PC-3 (cell line): Measurements from ENCODE around the gene BEX5.
"Not testable (repeated sequence)": the region's sequence is repeated elsewhere in the genome, so short reads cannot be mapped to it uniquely, and the experiment has no call there.

Experiments
- EZH2phosphoT487 ChIP-seq: fragments of 300-600 bp; sonication (generic); IDR thresholded peaks from 2 replicates; pipeline ENCODE4 v1.6.1; 2018; ENCODE audit warnings: mild to moderate bottlenecking, antibody characterized with exemption, low read length, borderline replicate concordance
- TF ChIP-seq, protein P1 (sequence below): fragments of 300-600 bp; sonication (generic); conservative IDR thresholded peaks from 2 replicates; pipeline ENCODE4 v1.5.1; 2017; ENCODE audit warnings: antibody characterized with exemption, low read depth, mild to moderate bottlenecking, low read length

- TF ChIP-seq, protein P1, sequence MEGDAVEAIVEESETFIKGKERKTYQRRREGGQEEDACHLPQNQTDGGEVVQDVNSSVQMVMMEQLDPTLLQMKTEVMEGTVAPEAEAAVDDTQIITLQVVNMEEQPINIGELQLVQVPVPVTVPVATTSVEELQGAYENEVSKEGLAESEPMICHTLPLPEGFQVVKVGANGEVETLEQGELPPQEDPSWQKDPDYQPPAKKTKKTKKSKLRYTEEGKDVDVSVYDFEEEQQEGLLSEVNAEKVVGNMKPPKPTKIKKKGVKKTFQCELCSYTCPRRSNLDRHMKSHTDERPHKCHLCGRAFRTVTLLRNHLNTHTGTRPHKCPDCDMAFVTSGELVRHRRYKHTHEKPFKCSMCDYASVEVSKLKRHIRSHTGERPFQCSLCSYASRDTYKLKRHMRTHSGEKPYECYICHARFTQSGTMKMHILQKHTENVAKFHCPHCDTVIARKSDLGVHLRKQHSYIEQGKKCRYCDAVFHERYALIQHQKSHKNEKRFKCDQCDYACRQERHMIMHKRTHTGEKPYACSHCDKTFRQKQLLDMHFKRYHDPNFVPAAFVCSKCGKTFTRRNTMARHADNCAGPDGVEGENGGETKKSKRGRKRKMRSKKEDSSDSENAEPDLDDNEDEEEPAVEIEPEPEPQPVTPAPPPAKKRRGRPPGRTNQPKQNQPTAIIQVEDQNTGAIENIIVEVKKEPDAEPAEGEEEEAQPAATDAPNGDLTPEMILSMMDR = not testable (repeated sequence)
- TF ChIP-seq EZH2phosphoT487 = not testable (repeated sequence)
Observed at GRCh38 chrX:102125014-102125413, 30.8 kb downstream of the BEX5 start.
